Activated T-helper 1 cell treated with anti-CD3 and anti-CD28 coated beads, Interleukin-12 subunit alpha, Interleukin-12 subunit beta, Interleukin-2, Interleukin-4 antibody, amounts not matched to agents 30 ng/mL and 10 ng/mL and 1 ng/mL, durations not matched to agents 14 hours and 24 hours and 36 hours (primary cell): ENCODE measurements around the gene ADAM12. TPM values are rescaled to one million over a fixed set of nuclear protein-coding genes. Genes with fewer than 3 reads are reported as not detected.

Experiments used
- DNase-seq: peaks from one replicate; pipeline ENCODE4 v3.0.0; 2021; ENCODE audit warnings: low spot score
- H3K27ac Mint-ChIP-seq: one replicate; pipeline ENCODE4 v1.8.0; 2021; ENCODE audit warnings: mild to moderate bottlenecking, mixed read lengths
- H3K27me3 Mint-ChIP-seq: one replicate; pipeline ENCODE4 v1.8.0; 2022; ENCODE audit warnings: mild to moderate bottlenecking, moderate library complexity, mixed read lengths; ENCODE audit not compliant: insufficient read depth
- H3K36me3 Mint-ChIP-seq: one replicate; pipeline ENCODE4 v1.8.0; 2021; ENCODE audit warnings: low read depth, mixed read lengths
- H3K4me1 Mint-ChIP-seq: one replicate; pipeline ENCODE4 v1.8.0; 2021; ENCODE audit warnings: low read depth, mixed read lengths
- H3K4me3 Mint-ChIP-seq: one replicate; pipeline ENCODE4 v1.8.0; 2021; ENCODE audit warnings: mild to moderate bottlenecking, moderate library complexity, mixed read lengths
- H3K9me3 Mint-ChIP-seq: one replicate; pipeline ENCODE4 v1.8.0; 2021; ENCODE audit warnings: mixed read lengths
- intact Hi-C: fragments of 100-400 bp; cut with micrococcal nuclease; formaldehyde crosslinking; loops from one replicate; pipeline ENCODE4 v1.15.1; 2024
- total RNA-seq: library from RNA; stranded (reverse); gene quantifications from 2 replicates; pipeline ENCODE4 v1.2.3, GENCODE V29; 2022

The ADAM12 gene
- total RNA-seq, 1 donor from 2014 or later: not detected

- no peak overlapping the region for H3K27ac Mint-ChIP-seq
- intact Hi-C loops: no loop called here
- no peaks in the 10 kb centered on the region for H3K4me1 Mint-ChIP-seq
- no peaks in the 10 kb centered on the region for H3K27me3 Mint-ChIP-seq
- no peaks in the 10 kb centered on the region for H3K9me3 Mint-ChIP-seq
- DNase-seq: no peak
- no peaks in the 10 kb centered on the region for H3K36me3 Mint-ChIP-seq
- no peak overlapping the region for H3K4me3 Mint-ChIP-seq
Measured at GRCh38 chr10:126223512-126224067, 164.7 kb downstream of the ADAM12 start.

- intact Hi-C loops: no loop called here
- Mint-ChIP-seq H3K27ac (no peak overlapping the region), H3K9me3 (no peaks in the 10 kb centered on the region), H3K4me3 (no peak overlapping the region), H3K4me1 (no peaks in the 10 kb centered on the region), H3K36me3 (no peaks in the 10 kb centered on the region), H3K27me3 (no peaks in the 10 kb centered on the region)
- no peak for DNase-seq
Measured at GRCh38 chr10:126222736-126223511, 165.4 kb downstream of the ADAM12 start.

GRCh38 chr10:126221874-126222273 is 166.4 kb downstream of the ADAM12 start:
- Mint-ChIP-seq H3K4me3 (no peak overlapping the region), H3K27ac (no peak overlapping the region), H3K4me1 (no peaks in the 10 kb centered on the region), H3K27me3 (no peaks in the 10 kb centered on the region), H3K36me3 (no peaks in the 10 kb centered on the region), H3K9me3 (no peaks in the 10 kb centered on the region)
- no peak for DNase-seq
- intact Hi-C loops: no loop called here

- Mint-ChIP-seq H3K9me3 (no peaks in the 10 kb centered on the region), H3K4me1 (no peaks in the 10 kb centered on the region), H3K27ac (no peak overlapping the region), H3K36me3 (no peaks in the 10 kb centered on the region), H3K27me3 (no peaks in the 10 kb centered on the region), H3K4me3 (no peak overlapping the region)
- intact Hi-C loops: no loop called here
- DNase-seq: no peak
Measured at GRCh38 chr10:126218778-126219649, 169.3 kb downstream of the ADAM12 start.

GRCh38 chr10:126218174-126218573 is 170.1 kb downstream of the ADAM12 start:
- Mint-ChIP-seq H3K27ac (no peak overlapping the region), H3K4me1 (no peaks in the 10 kb centered on the region), H3K36me3 (no peaks in the 10 kb centered on the region), H3K27me3 (no peaks in the 10 kb centered on the region), H3K9me3 (no peaks in the 10 kb centered on the region), H3K4me3 (no peak overlapping the region)
- DNase-seq: no peak
- intact Hi-C loops: no loop called here

- intact Hi-C loops: no loop called here
- H3K4me1 Mint-ChIP-seq: no peaks in the 10 kb centered on the region
- DNase-seq: no peak
- H3K4me3 Mint-ChIP-seq: no peak overlapping the region
- H3K36me3 Mint-ChIP-seq: no peaks in the 10 kb centered on the region
- H3K27ac Mint-ChIP-seq: no peak overlapping the region
- no peaks in the 10 kb centered on the region for H3K27me3 Mint-ChIP-seq
- no peaks in the 10 kb centered on the region for H3K9me3 Mint-ChIP-seq
Measured at GRCh38 chr10:126216632-126216961, 171.7 kb downstream of the ADAM12 start.

GRCh38 chr10:126215746-126216631 is 172.3 kb downstream of the ADAM12 start:
- Mint-ChIP-seq H3K27me3 (no peaks in the 10 kb centered on the region), H3K27ac (no peak overlapping the region), H3K4me3 (no peak overlapping the region), H3K9me3 (no peaks in the 10 kb centered on the region), H3K4me1 (no peaks in the 10 kb centered on the region), H3K36me3 (no peaks in the 10 kb centered on the region)
- no peak for DNase-seq
- intact Hi-C loops: no loop called here

GRCh38 chr10:126214679-126215078 is 173.6 kb downstream of the ADAM12 start:
- H3K27me3 Mint-ChIP-seq: no peaks in the 10 kb centered on the region

GRCh38 chr10:126214021-126214420 is 174.3 kb downstream of the ADAM12 start:
- intact Hi-C loops: no loop called here
- Mint-ChIP-seq H3K9me3 (no peaks in the 10 kb centered on the region), H3K27ac (no peak overlapping the region), H3K4me3 (no peak overlapping the region), H3K4me1 (no peaks in the 10 kb centered on the region), H3K27me3 (no peaks in the 10 kb centered on the region), H3K36me3 (no peaks in the 10 kb centered on the region)
- DNase-seq: no peak

More at GRCh38 chr10:126214679-126215078, 173.6 kb downstream of the ADAM12 start:
- intact Hi-C loops: no loop called here
- H3K4me3 Mint-ChIP-seq: no peak overlapping the region
- H3K27ac Mint-ChIP-seq: no peak overlapping the region
- no peaks in the 10 kb centered on the region for H3K36me3 Mint-ChIP-seq
- H3K4me1 Mint-ChIP-seq: no peaks in the 10 kb centered on the region
- no peak for DNase-seq
- no peaks in the 10 kb centered on the region for H3K9me3 Mint-ChIP-seq

- no peaks in the 10 kb centered on the region for H3K36me3 Mint-ChIP-seq
- no peaks in the 10 kb centered on the region for H3K27me3 Mint-ChIP-seq
- no peak overlapping the region for H3K27ac Mint-ChIP-seq
- no peaks in the 10 kb centered on the region for H3K4me1 Mint-ChIP-seq
- no peak for DNase-seq
- H3K9me3 Mint-ChIP-seq: no peaks in the 10 kb centered on the region
- no peak overlapping the region for H3K4me3 Mint-ChIP-seq
- intact Hi-C loops: no loop called here
Measured at GRCh38 chr10:126212738-126213137, 175.5 kb downstream of the ADAM12 start.

GRCh38 chr10:126210051-126210651 is 178.1 kb downstream of the ADAM12 start:
- no peaks in the 10 kb centered on the region for H3K36me3 Mint-ChIP-seq
- no peak for DNase-seq
- H3K4me3 Mint-ChIP-seq: no peak overlapping the region
- no peak overlapping the region for H3K27ac Mint-ChIP-seq
- H3K9me3 Mint-ChIP-seq: no peaks in the 10 kb centered on the region
- intact Hi-C loops: no loop called here
- no peaks in the 10 kb centered on the region for H3K4me1 Mint-ChIP-seq
- no peaks in the 10 kb centered on the region for H3K27me3 Mint-ChIP-seq

GRCh38 chr10:126209451-126209850 is 178.8 kb downstream of the ADAM12 start:
- H3K27ac Mint-ChIP-seq: no peak overlapping the region
- intact Hi-C loops: no loop called here

More at GRCh38 chr10:126209451-126209850, 178.8 kb downstream of the ADAM12 start:
- Mint-ChIP-seq H3K27me3 (no peaks in the 10 kb centered on the region), H3K9me3 (no peaks in the 10 kb centered on the region), H3K4me1 (no peaks in the 10 kb centered on the region), H3K36me3 (no peaks in the 10 kb centered on the region), H3K4me3 (no peak overlapping the region)
- no peak for DNase-seq
